Measurements from ENCODE around the gene TRAPPC14. TPM values are rescaled to one million over a fixed set of nuclear protein-coding genes. Genes with fewer than 3 reads are reported as not detected.
A peak's percentile ranks its signal among the peaks of the same experiment; 100 is the strongest.
"Not testable (repeated sequence)": the region's sequence is repeated elsewhere in the genome, so short reads cannot be mapped to it uniquely, and the experiment has no call there.

Gene TRAPPC14
- total RNA-seq, 2 donors from 2014 or later, result 24.7 to 30.0 TPM

DNA sequence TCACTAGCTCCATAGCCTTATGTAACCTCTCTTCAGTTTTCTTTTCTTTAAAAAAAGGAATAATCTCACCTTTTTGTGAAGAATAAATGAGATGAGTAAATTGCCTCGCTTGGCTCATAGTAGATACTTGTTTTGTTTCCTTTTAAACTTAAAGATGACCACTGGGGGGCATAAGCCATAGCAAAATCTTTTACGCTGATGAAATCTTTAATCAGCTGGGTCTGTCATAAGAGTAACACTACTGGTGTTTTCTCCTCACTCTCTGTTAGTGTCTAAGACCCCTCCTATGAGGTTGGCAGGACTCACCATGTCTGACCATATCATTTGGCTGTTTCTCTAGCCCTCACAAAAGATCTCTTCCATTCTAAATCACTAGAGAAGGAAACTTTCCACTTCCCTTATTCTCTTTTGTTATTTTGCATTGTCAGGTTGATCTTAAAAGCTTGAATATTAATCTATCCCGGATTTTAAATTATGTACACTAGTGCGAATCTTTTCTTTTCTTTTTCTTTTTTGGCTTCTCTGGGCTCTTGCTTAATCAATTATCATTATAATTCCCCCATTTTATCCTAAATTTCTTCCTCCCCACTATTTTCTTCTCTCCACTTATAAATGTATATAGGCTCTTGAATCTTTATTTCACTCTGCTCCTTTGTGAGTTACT lies 31.7 kb upstream of the TRAPPC14 start:
- H3K4me3 ChIP-seq (ENCODE audit: low read length), result no peak overlapping the region
- H3K9ac ChIP-seq (ENCODE audit: extremely low read depth, low read length, poor library complexity, severe bottlenecking), result no peak overlapping the region
- no peaks in the 10 kb centered on the region for H3K4me1 ChIP-seq (ENCODE audit: control insufficient read depth, insufficient read depth, low read length)
- Mint-ChIP-seq H3K27me3 (ENCODE audit: insufficient read depth) (peaks cover 26% of the 10 kb centered on the region), H3K9me3 (no peaks in the 10 kb centered on the region), H3K27ac (no peak overlapping the region), H3K4me3 (no peak overlapping the region), H3K36me3 (ENCODE audit: low read depth) (no peaks in the 10 kb centered on the region), H3K4me1 (no peaks in the 10 kb centered on the region)
- WGBS, 2 experiments (ENCODE audit: insufficient coverage in 1 of 2, insufficient read length in 1 of 2), result 88% methylated on average over 4 of the region's 4 CpGs
- no peak overlapping the region for H3K27ac ChIP-seq (ENCODE audit: low read depth, low read length)
- no peaks in the 10 kb centered on the region for H3K27me3 ChIP-seq (ENCODE audit: control insufficient read depth, insufficient read depth, low read length, poor library complexity, severe bottlenecking)
- no peak for DNase-seq
- no peaks in the 10 kb centered on the region for H3K36me3 ChIP-seq (ENCODE audit: control insufficient read depth, insufficient read depth, low read length)
- no peaks in the 10 kb centered on the region for H3K9me3 ChIP-seq (ENCODE audit: control insufficient read depth, low read length)
- TF ChIP-seq CTCF (conservative IDR thresholded peaks at IDR 0.05), result peak; percentile 60

GRCh38 chr7:100189061-100189460 lies 30.5 kb upstream of the TRAPPC14 start:
- Mint-ChIP-seq H3K27ac (no peak overlapping the region), H3K9me3 (no peaks in the 10 kb centered on the region), H3K27me3 (ENCODE audit: insufficient read depth) (peaks cover 26% of the 10 kb centered on the region), H3K36me3 (ENCODE audit: low read depth) (no peaks in the 10 kb centered on the region), H3K4me3 (no peak overlapping the region), H3K4me1 (peaks cover 2% of the 10 kb centered on the region)
- no peak overlapping the region for H3K27ac ChIP-seq (ENCODE audit: low read depth, low read length)
- H3K36me3 ChIP-seq (ENCODE audit: control insufficient read depth, insufficient read depth, low read length), result no peaks in the 10 kb centered on the region
- H3K4me3 ChIP-seq (ENCODE audit: low read length), result no peak overlapping the region
- WGBS, 2 experiments (ENCODE audit: insufficient coverage in 1 of 2, insufficient read length in 1 of 2), result 88 to 100% methylated on average over 2 to 3 of the region's 3 CpGs
- no peaks in the 10 kb centered on the region for H3K27me3 ChIP-seq (ENCODE audit: control insufficient read depth, insufficient read depth, low read length, poor library complexity, severe bottlenecking)
- H3K4me1 ChIP-seq (ENCODE audit: control insufficient read depth, insufficient read depth, low read length), result no peaks in the 10 kb centered on the region
- TF ChIP-seq CTCF (conservative IDR thresholded peaks at IDR 0.05), result peak; percentile 52
- no peak overlapping the region for H3K9ac ChIP-seq (ENCODE audit: extremely low read depth, low read length, poor library complexity, severe bottlenecking)
- H3K9me3 ChIP-seq (ENCODE audit: control insufficient read depth, low read length), result no peaks in the 10 kb centered on the region
- DNase-seq, result no peak

- WGBS, 2 experiments (ENCODE audit: insufficient coverage in 1 of 2, insufficient read length in 1 of 2), result 78 to 84% methylated on average over 2 of the region's 2 CpGs
- Mint-ChIP-seq H3K4me3 (no peak overlapping the region), H3K36me3 (ENCODE audit: low read depth) (no peaks in the 10 kb centered on the region), H3K4me1 (peaks cover 7% of the 10 kb centered on the region), H3K27ac (no peak overlapping the region), H3K9me3 (no peaks in the 10 kb centered on the region), H3K27me3 (ENCODE audit: insufficient read depth) (peaks cover 24% of the 10 kb centered on the region)
- Histone ChIP-seq H3K4me1 (ENCODE audit: control insufficient read depth, insufficient read depth, low read length) (no peaks in the 10 kb centered on the region), H3K9me3 (ENCODE audit: control insufficient read depth, low read length) (no peaks in the 10 kb centered on the region), H3K27ac (ENCODE audit: low read depth, low read length) (no peak overlapping the region), H3K27me3 (ENCODE audit: control insufficient read depth, insufficient read depth, low read length, poor library complexity, severe bottlenecking) (no peaks in the 10 kb centered on the region), H3K4me3 (ENCODE audit: low read length) (no peak overlapping the region), H3K36me3 (ENCODE audit: control insufficient read depth, insufficient read depth, low read length) (no peaks in the 10 kb centered on the region), H3K9ac (ENCODE audit: extremely low read depth, low read length, poor library complexity, severe bottlenecking) (no peak overlapping the region)
- no peak for TF ChIP-seq CTCF (conservative IDR thresholded peaks at IDR 0.05)
- no peak for DNase-seq
Observed at GRCh38 chr7:100185726-100186125, 27.2 kb upstream of the TRAPPC14 start.

DNA sequence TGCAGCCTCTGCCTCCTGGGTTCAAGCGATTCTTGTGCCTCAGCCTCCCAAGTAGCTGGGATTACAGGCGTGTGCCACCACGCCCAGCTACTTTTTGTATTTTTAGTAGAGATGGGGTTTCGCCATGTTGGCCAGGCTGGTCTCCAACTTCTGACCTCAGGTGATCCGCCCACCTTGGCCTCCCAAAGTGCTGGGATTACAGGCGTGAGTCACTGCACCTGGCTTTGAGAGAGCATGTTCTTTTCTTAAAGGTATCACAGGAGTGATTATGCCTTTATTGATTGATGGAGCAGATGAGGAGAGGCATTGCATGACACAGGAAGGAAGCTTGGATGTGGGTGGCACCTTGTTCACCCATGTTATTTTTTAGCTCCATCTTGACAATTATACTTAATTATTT lies 24.6 kb upstream of the TRAPPC14 start:
- not testable (repeated sequence) for H3K9me3 ChIP-seq (ENCODE audit: control insufficient read depth, low read length); H3K4me1 ChIP-seq (ENCODE audit: control insufficient read depth, insufficient read depth, low read length); H3K27ac Mint-ChIP-seq; H3K4me1 Mint-ChIP-seq; H3K4me3 ChIP-seq (ENCODE audit: low read length); DNase-seq; H3K27me3 ChIP-seq (ENCODE audit: control insufficient read depth, insufficient read depth, low read length, poor library complexity, severe bottlenecking); H3K27ac ChIP-seq (ENCODE audit: low read depth, low read length); H3K9ac ChIP-seq (ENCODE audit: extremely low read depth, low read length, poor library complexity, severe bottlenecking); H3K9me3 Mint-ChIP-seq; H3K36me3 ChIP-seq (ENCODE audit: control insufficient read depth, insufficient read depth, low read length); H3K4me3 Mint-ChIP-seq; H3K36me3 Mint-ChIP-seq (ENCODE audit: low read depth)
- 93 to 96% methylated on average over 5 to 6 of the region's 6 CpGs for WGBS, 2 experiments (ENCODE audit: insufficient coverage in 1 of 2, insufficient read length in 1 of 2)
- H3K27me3 Mint-ChIP-seq (ENCODE audit: insufficient read depth), result peaks cover 41% of the 10 kb centered on the region

- H3K27me3 ChIP-seq (ENCODE audit: control insufficient read depth, insufficient read depth, low read length, poor library complexity, severe bottlenecking); H3K9me3 Mint-ChIP-seq; H3K4me1 ChIP-seq (ENCODE audit: control insufficient read depth, insufficient read depth, low read length); H3K36me3 Mint-ChIP-seq (ENCODE audit: low read depth); DNase-seq; H3K4me3 Mint-ChIP-seq; H3K36me3 ChIP-seq (ENCODE audit: control insufficient read depth, insufficient read depth, low read length); H3K4me3 ChIP-seq (ENCODE audit: low read length); H3K27ac Mint-ChIP-seq; H3K9ac ChIP-seq (ENCODE audit: extremely low read depth, low read length, poor library complexity, severe bottlenecking); H3K27ac ChIP-seq (ENCODE audit: low read depth, low read length); H3K9me3 ChIP-seq (ENCODE audit: control insufficient read depth, low read length); H3K4me1 Mint-ChIP-seq: not testable (repeated sequence)
- H3K27me3 Mint-ChIP-seq (ENCODE audit: insufficient read depth), result peaks cover 46% of the 10 kb centered on the region
- 87 to 100% methylated on average over 1 to 6 of the region's 6 CpGs for WGBS, 2 experiments (ENCODE audit: insufficient coverage in 1 of 2, insufficient read length in 1 of 2)
Observed at GRCh38 chr7:100182616-100183015, 24.1 kb upstream of the TRAPPC14 start.

All from endodermal cell (in vitro differentiated cells).